ENCODE data around the gene PLGRKT. TPM values are rescaled to one million over a fixed set of nuclear protein-coding genes. Genes with fewer than 3 reads are reported as not detected.

Gene PLGRKT
- polyA plus RNA-seq, 1 donor from 2014 or later = 80.0 TPM

GRCh38 chr9:5360341-5360740, 77.4 kb downstream of the PLGRKT start:
- Histone ChIP-seq H2AFZ (ENCODE audit: low read depth, low read length) (no peak overlapping the region), H3K9me2 (ENCODE audit: insufficient read depth, low read length) (no peaks in the 10 kb centered on the region), H3K4me2 (ENCODE audit: low read length) (no peak overlapping the region), H3K79me2 (replicated peaks; ENCODE audit: insufficient read depth, low read length) (no peaks in the 10 kb centered on the region), H3K36me3 (ENCODE audit: insufficient read depth, low read length) (no peaks in the 10 kb centered on the region), H4K20me1 (ENCODE audit: insufficient read depth) (no peaks in the 10 kb centered on the region), H3K27ac (ENCODE audit: low read length) (no peak overlapping the region), H3K9me3 (ENCODE audit: low read length) (no peaks in the 10 kb centered on the region), H3K27me3 (ENCODE audit: insufficient read depth, low read depth, low read length) (no peaks in the 10 kb centered on the region), H3K4me3 (ENCODE audit: low read length) (no peak overlapping the region), H3K9ac (ENCODE audit: low read length) (no peak overlapping the region), H3F3A (ENCODE audit: insufficient read depth, low read length, poor library complexity, severe bottlenecking) (no peaks in the 10 kb centered on the region)
- no peak for TF ChIP-seq MXI1 (conservative IDR thresholded peaks at IDR 0.05; ENCODE audit: poor library complexity, severe bottlenecking)
- no peak for TF ChIP-seq EP300 (conservative IDR thresholded peaks at IDR 0.05; ENCODE audit: poor library complexity, severe bottlenecking)
- no peak for TF ChIP-seq REST (IDR thresholded peaks at IDR 0.05; ENCODE audit: borderline replicate concordance)
- TF ChIP-seq RAD21 (conservative IDR thresholded peaks at IDR 0.05) = no peak
- TF ChIP-seq TAF1 (IDR thresholded peaks at IDR 0.05; ENCODE audit: low read depth) = no peak
- TF ChIP-seq SMC3 (conservative IDR thresholded peaks at IDR 0.05; ENCODE audit: poor library complexity) = no peak
- TF ChIP-seq POLR2AphosphoS5 (IDR thresholded peaks at IDR 0.05) = no peak
- no peak for TF ChIP-seq EZH2 (IDR thresholded peaks at IDR 0.05; ENCODE audit: borderline replicate concordance, insufficient read depth, low read length, poor library complexity, severe bottlenecking)
- no peak for TF ChIP-seq CTCF (IDR thresholded peaks at IDR 0.05; ENCODE audit: poor library complexity, severe bottlenecking)

- no peak overlapping the region for H3K4me2 ChIP-seq (ENCODE audit: low read length)
- H2AFZ ChIP-seq (ENCODE audit: low read depth, low read length) = no peak overlapping the region
- H3K9ac ChIP-seq (ENCODE audit: low read length) = no peak overlapping the region
- H3K4me3 ChIP-seq (ENCODE audit: low read length) = no peak overlapping the region
- H3F3A ChIP-seq (ENCODE audit: insufficient read depth, low read length, poor library complexity, severe bottlenecking) = no peaks in the 10 kb centered on the region
- H3K36me3 ChIP-seq (ENCODE audit: insufficient read depth, low read length) = no peaks in the 10 kb centered on the region
- H4K20me1 ChIP-seq (ENCODE audit: insufficient read depth) = no peaks in the 10 kb centered on the region
- TF ChIP-seq SMC3 (conservative IDR thresholded peaks at IDR 0.05; ENCODE audit: poor library complexity) (no peak), RAD21 (conservative IDR thresholded peaks at IDR 0.05) (no peak), CTCF (IDR thresholded peaks at IDR 0.05; ENCODE audit: poor library complexity, severe bottlenecking) (no peak), MXI1 (conservative IDR thresholded peaks at IDR 0.05; ENCODE audit: poor library complexity, severe bottlenecking) (no peak), EZH2 (IDR thresholded peaks at IDR 0.05; ENCODE audit: borderline replicate concordance, insufficient read depth, low read length, poor library complexity, severe bottlenecking) (no peak), TAF1 (IDR thresholded peaks at IDR 0.05; ENCODE audit: low read depth) (no peak), REST (IDR thresholded peaks at IDR 0.05; ENCODE audit: borderline replicate concordance) (no peak), EP300 (conservative IDR thresholded peaks at IDR 0.05; ENCODE audit: poor library complexity, severe bottlenecking) (no peak), POLR2AphosphoS5 (IDR thresholded peaks at IDR 0.05) (no peak)
- no peaks in the 10 kb centered on the region for H3K79me2 ChIP-seq (replicated peaks; ENCODE audit: insufficient read depth, low read length)
- H3K27ac ChIP-seq (ENCODE audit: low read length) = no peak overlapping the region
- no peaks in the 10 kb centered on the region for H3K9me2 ChIP-seq (ENCODE audit: insufficient read depth, low read length)
- no peaks in the 10 kb centered on the region for H3K27me3 ChIP-seq (ENCODE audit: insufficient read depth, low read depth, low read length)
- H3K9me3 ChIP-seq (ENCODE audit: low read length) = no peaks in the 10 kb centered on the region
Observed at GRCh38 chr9:5357431-5358105, 80.2 kb downstream of the PLGRKT start.
